RWPE2 (cell line): ENCODE data around the gene GBE1.

Experiments
- ATAC-seq: fragments of 200-7000 bp; cut with Tn5 transposase; 3 replicates; pipeline ENCODE4 v1.9.1; 2021; ENCODE audit warnings: low read depth
- DNase-seq: peaks from one replicate; pipeline ENCODE4 v3.0.0-alpha.2; 2020; ENCODE audit warnings: low spot score
- H3K27ac ChIP-seq: fragments of 450-650 bp; 2 replicates; pipeline ENCODE4 v1.5.1; 2017; ENCODE audit warnings: mild to moderate bottlenecking; ENCODE audit not compliant: poor library complexity, severe bottlenecking
- H3K27me3 ChIP-seq: fragments of 250-450 bp; sonication (Bioruptor Pico); 2 replicates; pipeline ENCODE4 v1.5.1; 2021; ENCODE audit warnings: mild to moderate bottlenecking, moderate library complexity; ENCODE audit not compliant: insufficient read depth, poor library complexity, severe bottlenecking
- H3K36me3 ChIP-seq: fragments of 250-450 bp; sonication (Bioruptor Pico); 2 replicates; pipeline ENCODE4 v1.5.1; 2020; ENCODE audit warnings: low read depth, mild to moderate bottlenecking, moderate library complexity
- H3K4me1 ChIP-seq: fragments of 250-450 bp; sonication (Bioruptor Pico); 2 replicates; pipeline ENCODE4 v1.5.1; 2021; ENCODE audit warnings: mild to moderate bottlenecking, moderate library complexity; ENCODE audit not compliant: insufficient read depth, poor library complexity, severe bottlenecking
- H3K4me3 ChIP-seq: fragments of 250-450 bp; sonication (Bioruptor Pico); 2 replicates; pipeline ENCODE4 v1.5.1; 2021; ENCODE audit warnings: mild to moderate bottlenecking, moderate library complexity; ENCODE audit not compliant: severe bottlenecking
- H3K9me3 ChIP-seq: fragments of 250-450 bp; sonication (Bioruptor Pico); 2 replicates; pipeline ENCODE4 v1.5.1; 2021; ENCODE audit warnings: mild to moderate bottlenecking, moderate library complexity; ENCODE audit not compliant: severe bottlenecking
- CTCF ChIP-seq: fragments of 450-650 bp; IDR thresholded peaks from one replicate; pipeline ENCODE4 v1.5.1; 2017; ENCODE audit warnings: mild to moderate bottlenecking, moderate library complexity; ENCODE audit not compliant: poor library complexity, severe bottlenecking

The GBE1 gene

GRCh38 chr3:81465510-81466200 is 295.8 kb downstream of the GBE1 start:
- Histone ChIP-seq H3K27me3 (no peaks in the 10 kb centered on the region), H3K4me1 (peaks cover 2% of the 10 kb centered on the region), H3K4me3 (no peak overlapping the region), H3K9me3 (no peaks in the 10 kb centered on the region), H3K27ac (no peak overlapping the region), H3K36me3 (no peaks in the 10 kb centered on the region)
- DNase-seq (no peak), ATAC-seq (no peak)
- TF ChIP-seq CTCF: no peak

- no peak overlapping the region for H3K27ac ChIP-seq
- no peak for DNase-seq
- no peak for TF ChIP-seq CTCF
- no peaks in the 10 kb centered on the region for H3K9me3 ChIP-seq
- no peak overlapping the region for H3K4me3 ChIP-seq
- H3K36me3 ChIP-seq: no peaks in the 10 kb centered on the region
- H3K27me3 ChIP-seq: no peaks in the 10 kb centered on the region
- ATAC-seq: no peak
- no peaks in the 10 kb centered on the region for H3K4me1 ChIP-seq
Observed at GRCh38 chr3:81463781-81464180, 297.7 kb downstream of the GBE1 start.

GRCh38 chr3:81462921-81463320 is 298.5 kb downstream of the GBE1 start:
- Histone ChIP-seq H3K36me3 (no peaks in the 10 kb centered on the region), H3K27me3 (no peaks in the 10 kb centered on the region), H3K4me3 (no peak overlapping the region), H3K4me1 (no peaks in the 10 kb centered on the region), H3K9me3 (no peaks in the 10 kb centered on the region), H3K27ac (no peak overlapping the region)
- ATAC-seq (no peak), DNase-seq (no peak)
- TF ChIP-seq CTCF: no peak

GRCh38 chr3:81459733-81460132 is 301.7 kb downstream of the GBE1 start:
- Histone ChIP-seq H3K4me3 (no peak overlapping the region), H3K27me3 (no peaks in the 10 kb centered on the region), H3K36me3 (no peaks in the 10 kb centered on the region), H3K27ac (no peak overlapping the region), H3K9me3 (no peaks in the 10 kb centered on the region), H3K4me1 (no peaks in the 10 kb centered on the region)
- DNase-seq (no peak), ATAC-seq (no peak)
- no peak for TF ChIP-seq CTCF

GRCh38 chr3:81452418-81452817 is 309.0 kb downstream of the GBE1 start:
- Histone ChIP-seq H3K9me3 (no peaks in the 10 kb centered on the region), H3K27me3 (no peaks in the 10 kb centered on the region), H3K4me1 (no peaks in the 10 kb centered on the region), H3K27ac (no peak overlapping the region), H3K4me3 (no peak overlapping the region), H3K36me3 (no peaks in the 10 kb centered on the region)
- TF ChIP-seq CTCF: no peak
- no peak for ATAC-seq
- no peak for DNase-seq
